ENCODE measurements around the gene ENPP3.

The ENPP3 gene

DNA sequence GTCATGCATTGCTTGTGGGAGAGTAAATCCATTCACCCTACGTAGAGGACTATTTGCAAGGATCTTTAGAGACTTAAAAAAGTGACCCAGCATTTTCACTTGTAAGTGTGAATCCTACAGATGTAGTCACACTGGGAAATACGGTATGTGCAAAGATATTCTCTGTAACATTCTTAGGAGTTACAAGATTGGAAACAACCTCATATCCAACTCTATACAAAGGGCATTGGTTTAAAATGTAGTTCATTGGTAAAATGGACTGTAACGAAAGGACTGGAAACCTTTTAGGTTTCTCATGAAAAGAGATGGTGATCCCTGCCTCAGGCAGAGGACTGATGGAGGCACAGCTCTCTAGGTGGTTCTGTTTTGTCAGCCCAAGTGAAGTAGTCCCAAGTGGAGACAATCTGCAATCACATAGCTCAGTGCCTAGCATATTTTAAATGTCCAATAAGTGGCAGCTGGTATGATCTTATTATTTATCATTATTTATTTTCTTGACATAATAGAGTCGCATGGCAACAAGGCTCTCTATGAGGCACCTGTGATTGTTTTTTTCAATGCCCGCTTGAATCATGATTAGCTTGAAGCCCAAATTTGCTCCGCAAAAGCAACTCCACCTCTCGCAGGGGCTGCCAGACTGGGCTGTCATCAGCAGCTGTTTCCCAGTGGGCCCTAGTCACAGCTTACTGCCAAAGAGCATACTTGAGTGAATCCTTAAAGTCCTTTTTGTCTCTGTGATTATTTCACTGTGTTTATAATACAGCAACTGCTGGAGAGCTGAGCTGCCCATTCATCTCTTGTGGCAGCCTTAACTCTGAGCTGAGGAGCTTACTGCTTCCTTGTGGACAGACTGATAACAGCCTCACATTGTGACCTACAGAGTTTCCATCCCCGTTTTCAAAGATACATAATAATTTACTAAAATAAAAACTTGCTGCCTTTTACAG, 150.9 kb downstream of the ENPP3 start:
- no peak for ATAC-seq (replicated peaks; ENCODE audit: extremely low read depth, poor library complexity, severe bottlenecking)
- Mint-ChIP-seq H3K9me3 (no peaks in the 10 kb centered on the region), H3K27ac (ENCODE audit: low read depth) (no peak overlapping the region), H3K27me3 (peaks cover 22% of the 10 kb centered on the region), H3K4me3 (no peak overlapping the region), H3K4me1 (no peaks in the 10 kb centered on the region), H3K36me3 (ENCODE audit: insufficient read depth) (peaks cover 2% of the 10 kb centered on the region)
- no peak for DNase-seq (ENCODE audit: low spot score in 2 of 2)

DNA sequence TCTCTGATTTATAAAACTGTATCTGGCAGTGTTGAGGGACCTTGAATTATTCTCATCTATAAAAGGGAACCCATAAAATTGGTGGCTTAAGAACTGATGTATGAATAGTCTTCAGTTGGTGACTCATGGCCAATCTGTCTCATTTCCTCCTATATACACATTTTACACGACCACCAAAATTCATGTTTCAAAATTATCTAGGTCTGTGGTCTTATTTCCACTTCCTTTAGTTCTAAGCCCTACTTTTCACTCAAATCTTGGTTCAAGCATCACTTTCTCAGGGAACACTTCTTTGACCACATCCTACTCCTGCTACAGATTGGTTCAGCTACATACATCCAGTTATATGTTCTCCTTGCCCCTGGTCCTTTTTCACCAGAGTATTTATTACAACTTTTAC, 152.1 kb downstream of the ENPP3 start:
- no peak for ATAC-seq (replicated peaks; ENCODE audit: extremely low read depth, poor library complexity, severe bottlenecking)
- Mint-ChIP-seq H3K4me3 (no peak overlapping the region), H3K27me3 (peaks cover 10% of the 10 kb centered on the region)

DNA sequence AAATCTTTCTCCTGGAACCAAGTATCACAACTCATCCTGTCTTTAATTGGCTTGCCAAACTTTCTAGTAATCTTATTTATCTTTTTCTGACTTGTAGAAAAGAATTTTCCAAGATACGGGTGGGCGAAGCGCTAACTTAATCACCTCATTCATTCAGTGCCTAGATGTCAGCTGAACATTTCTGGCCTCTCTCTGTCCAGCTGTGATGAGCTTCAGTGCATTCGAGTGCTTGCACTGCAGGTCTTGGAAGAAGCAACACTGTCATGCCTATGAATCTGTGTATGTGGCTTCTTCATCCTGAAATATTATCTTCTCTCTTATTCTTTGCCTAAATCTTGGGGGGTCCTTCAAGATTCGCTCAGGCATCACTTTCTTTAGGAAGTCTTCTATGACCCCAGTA, 154.4 kb downstream of the ENPP3 start:
- DNase-seq (ENCODE audit: low spot score in 2 of 2) (no peak), ATAC-seq (replicated peaks; ENCODE audit: extremely low read depth, poor library complexity, severe bottlenecking) (no peak)
- Mint-ChIP-seq H3K27ac (ENCODE audit: low read depth) (no peak overlapping the region), H3K4me1 (no peaks in the 10 kb centered on the region), H3K36me3 (ENCODE audit: insufficient read depth) (peaks cover 2% of the 10 kb centered on the region), H3K27me3 (peaks cover 18% of the 10 kb centered on the region), H3K4me3 (no peak overlapping the region), H3K9me3 (no peaks in the 10 kb centered on the region)

More for the DNA sequence above, 152.1 kb downstream of the ENPP3 start:
- H3K36me3 Mint-ChIP-seq (ENCODE audit: insufficient read depth), result peaks cover 2% of the 10 kb centered on the region
- no peaks in the 10 kb centered on the region for H3K4me1 Mint-ChIP-seq
- no peaks in the 10 kb centered on the region for H3K9me3 Mint-ChIP-seq
- DNase-seq (ENCODE audit: low spot score in 2 of 2), result no peak
- H3K27ac Mint-ChIP-seq (ENCODE audit: low read depth), result no peak overlapping the region

- Mint-ChIP-seq H3K36me3 (ENCODE audit: insufficient read depth) (peaks cover 2% of the 10 kb centered on the region), H3K27me3 (peaks cover 24% of the 10 kb centered on the region), H3K9me3 (no peaks in the 10 kb centered on the region), H3K27ac (ENCODE audit: low read depth) (no peak overlapping the region), H3K4me3 (no peak overlapping the region), H3K4me1 (no peaks in the 10 kb centered on the region)
- DNase-seq (ENCODE audit: low spot score in 2 of 2), result no peak
- no peak for ATAC-seq (replicated peaks; ENCODE audit: extremely low read depth, poor library complexity, severe bottlenecking)
Measured at GRCh38 chr6:131792091-131792496, 155.0 kb downstream of the ENPP3 start.

DNA sequence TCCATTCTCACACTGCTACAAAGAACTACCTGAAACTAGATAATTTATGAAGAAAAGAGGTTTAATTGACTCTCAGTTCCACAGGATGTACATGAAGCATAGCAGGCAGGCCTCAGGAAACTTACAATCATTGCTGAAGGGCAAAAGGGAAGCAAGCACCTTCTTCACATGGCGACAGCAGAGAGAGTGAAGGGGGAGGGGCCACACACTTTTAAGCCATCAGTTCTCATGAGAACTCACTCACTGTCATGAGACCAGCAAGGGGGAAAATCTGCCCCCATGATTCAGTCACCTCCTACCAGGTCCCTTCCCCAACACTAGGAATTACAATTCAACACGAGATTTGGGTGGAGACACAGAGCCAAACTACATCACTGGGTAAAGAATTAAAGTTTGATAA, 158.3 kb downstream of the ENPP3 start:
- no peaks in the 10 kb centered on the region for H3K9me3 Mint-ChIP-seq
- H3K27me3 Mint-ChIP-seq, result peaks cover 43% of the 10 kb centered on the region
- no peaks in the 10 kb centered on the region for H3K4me1 Mint-ChIP-seq
- H3K36me3 Mint-ChIP-seq (ENCODE audit: insufficient read depth), result peaks cover 2% of the 10 kb centered on the region
- no peak for ATAC-seq (replicated peaks; ENCODE audit: extremely low read depth, poor library complexity, severe bottlenecking)
- no peak for DNase-seq (ENCODE audit: low spot score in 2 of 2)
- H3K4me3 Mint-ChIP-seq, result no peak overlapping the region
- no peak overlapping the region for H3K27ac Mint-ChIP-seq (ENCODE audit: low read depth)

Measured in central memory CD8-positive, alpha-beta T cell (primary cell).